SK-N-SH (cell line): ENCODE measurements around the gene OAF. TPM values are rescaled to one million over a fixed set of nuclear protein-coding genes. Genes with fewer than 3 reads are reported as not detected.

Experiments
- CTCF ChIA-PET: fragments of 300-600, 350-600 bp; formaldehyde crosslinking; extraction: SDS; loops from one replicate; lab custom pipeline; 2021; lab: Yijun Ruan, JAX
- POLR2A ChIA-PET: fragments of 350-600 bp; sonication (Branson Sonifier 250); formaldehyde crosslinking; extraction: SDS; loops from one replicate; lab custom pipeline; 2020; ENCODE audit warnings: antibody characterized with exemption, inconsistent platforms; lab: Yijun Ruan, JAX
- DNase-seq: peaks from one replicate; pipeline ENCODE4 v3.0.0; 2012
- H2AFZ ChIP-seq: fragments of 200-600 bp; sonication (generic); 2 replicates; pipeline ENCODE4 v1.8.1; 2016; ENCODE audit warnings: antibody characterized with exemption, mild to moderate bottlenecking, low read depth
- H3F3A ChIP-seq: fragments of 200-600 bp; sonication (generic); replicated peaks from 2 replicates; pipeline ENCODE3; 2016; ENCODE audit warnings: antibody characterized with exemption, mild to moderate bottlenecking; ENCODE audit not compliant: insufficient read depth
- H3K27ac ChIP-seq, 2 experiments: fragments of 200-500 bp in 1 of 2; fragments of 200-600 bp in 1 of 2; sonication (Bioruptor generic) in 1 of 2; sonication (generic), shearing (Covaris generic) in 1 of 2; 2 replicates each; pipeline versions ENCODE4 v1.5.1 to v1.6.1; 2014 to 2016; ENCODE audit warnings: low read depth in 2 of 2, inconsistent platforms in 1 of 2, low read length in 1 of 2, mild to moderate bottlenecking in 1 of 2, mixed read lengths in 1 of 2
- H3K27me3 ChIP-seq: fragments of 200-600 bp; sonication (generic), shearing (Covaris generic); 2 replicates; pipeline ENCODE4 v1.6.1; 2016; ENCODE audit warnings: mixed run types; ENCODE audit not compliant: insufficient read depth
- H3K36me3 ChIP-seq, 2 experiments: fragments of 200-500 bp in 1 of 2; fragments of 200-600 bp in 1 of 2; sonication (Bioruptor generic) in 1 of 2; sonication (generic) in 1 of 2; replicated peaks in 1 of 2; 2 replicates each; pipeline versions ENCODE3 to v1.5.1; 2014 to 2016; ENCODE audit warnings: low read length in 1 of 2, mild to moderate bottlenecking in 1 of 2; ENCODE audit not compliant: insufficient read depth in 2 of 2, control insufficient read depth in 1 of 2
- H3K4me1 ChIP-seq, 2 experiments: fragments of 200-500 bp in 1 of 2; fragments of 200-600 bp in 1 of 2; sonication (Bioruptor generic) in 1 of 2; sonication (generic), shearing (Covaris generic) in 1 of 2; 2 replicates each; pipeline versions ENCODE4 v1.5.1 to v1.6.1; 2014 to 2016; ENCODE audit warnings: low read depth in 1 of 2, low read length in 1 of 2, mixed run types in 1 of 2; ENCODE audit not compliant: insufficient read depth in 2 of 2, control insufficient read depth in 1 of 2
- H3K4me2 ChIP-seq: fragments of 200-600 bp; sonication (generic), shearing (Covaris generic); 2 replicates; pipeline ENCODE4 v1.6.1; 2017; ENCODE audit warnings: mixed run types
- H3K4me3 ChIP-seq, 2 experiments: fragments of 200-500 bp in 1 of 2; fragments of 200-600 bp in 1 of 2; sonication (Bioruptor generic) in 1 of 2; sonication (generic), shearing (Covaris generic) in 1 of 2; 2 replicates each; pipeline versions ENCODE4 v1.5.1 to v1.8.1; 2014 to 2016; ENCODE audit warnings: low read depth in 2 of 2, inconsistent platforms in 1 of 2, low read length in 1 of 2, mild to moderate bottlenecking in 1 of 2, mixed read lengths in 1 of 2, moderate library complexity in 1 of 2
- H3K79me2 ChIP-seq: fragments of 200-600 bp; sonication (generic); 2 replicates; pipeline ENCODE4 v1.8.1; 2017; ENCODE audit warnings: mild to moderate bottlenecking; ENCODE audit not compliant: insufficient read depth
- H3K9ac ChIP-seq: fragments of 200-600 bp; sonication (generic); 2 replicates; pipeline ENCODE4 v1.6.1; 2017; ENCODE audit warnings: mixed run types
- H3K9me2 ChIP-seq: fragments of 200-600 bp; sonication (generic); 2 replicates; pipeline ENCODE4 v1.6.1; 2017; ENCODE audit warnings: mixed run types
- H3K9me3 ChIP-seq: fragments of 200-600 bp; sonication (generic); 2 replicates; pipeline ENCODE4 v1.6.1; 2017; ENCODE audit warnings: mixed run types, mild to moderate bottlenecking, moderate library complexity
- H4K20me1 ChIP-seq: fragments of 200-600 bp; sonication (generic); 2 replicates; pipeline ENCODE4 v1.6.1; 2017; ENCODE audit warnings: mild to moderate bottlenecking, mixed run types; ENCODE audit not compliant: insufficient read depth
- EP300 ChIP-seq, 2 experiments: IDR thresholded peaks; 2 replicates each; pipeline versions ENCODE4 v1.4.0 to v1.6.1; 2012; ENCODE audit warnings: borderline replicate concordance in 1 of 2, low read depth in 1 of 2, low read length in 1 of 2
- EZH2phosphoT487 ChIP-seq: fragments of 200-600 bp; sonication (generic); IDR thresholded peaks from 2 replicates; pipeline ENCODE4 v1.6.1; 2017; ENCODE audit warnings: low read depth, mixed run types, mild to moderate bottlenecking, antibody characterized with exemption, moderate library complexity, borderline replicate concordance
- FOXJ3 ChIP-seq: sonication (generic); formaldehyde crosslinking; IDR thresholded peaks from 2 replicates; pipeline ENCODE4 v1.5.1; 2020; ENCODE audit warnings: mild to moderate bottlenecking, missing genetic modification reagents
- GABPA ChIP-seq: IDR thresholded peaks from 2 replicates; pipeline ENCODE4 v1.4.0; 2012; ENCODE audit warnings: low read depth, mild to moderate bottlenecking
- GATA2 ChIP-seq: sonication (generic); formaldehyde crosslinking; IDR thresholded peaks from 2 replicates; pipeline ENCODE4 v1.5.0; 2020; ENCODE audit warnings: mild to moderate bottlenecking, missing genetic modification reagents
- IRF3 ChIP-seq: fragments of 150-350 bp; IDR thresholded peaks from 2 replicates; pipeline ENCODE4 v1.6.1; 2016; ENCODE audit warnings: mild to moderate bottlenecking, low read depth, low read length
- NFIC ChIP-seq: IDR thresholded peaks from 2 replicates; pipeline ENCODE4 v1.4.0; 2012; ENCODE audit warnings: borderline replicate concordance
- PBX3 ChIP-seq: IDR thresholded peaks from 2 replicates; pipeline ENCODE4; 2012
- RAD21 ChIP-seq: IDR thresholded peaks from 2 replicates; pipeline ENCODE4 v1.6.1; 2012; ENCODE audit warnings: mild to moderate bottlenecking, low read length
- REST ChIP-seq: IDR thresholded peaks from 2 replicates; pipeline ENCODE4 v1.6.1; 2012; ENCODE audit warnings: mild to moderate bottlenecking, low read depth, low read length, moderate library complexity
- TAF1 ChIP-seq: IDR thresholded peaks from 2 replicates; pipeline ENCODE4 v1.6.1; 2012; ENCODE audit warnings: low read depth, mild to moderate bottlenecking, low read length, moderate library complexity, borderline replicate concordance
- TCF12 ChIP-seq: IDR thresholded peaks from 2 replicates; pipeline ENCODE4 v1.4.0; 2012
- YY1 ChIP-seq: IDR thresholded peaks from 2 replicates; pipeline ENCODE4 v1.4.0; 2012; ENCODE audit warnings: low read depth, mild to moderate bottlenecking
- ZBTB33 ChIP-seq: IDR thresholded peaks from 2 replicates; pipeline ENCODE4 v1.4.0; 2012; ENCODE audit warnings: low read depth, borderline replicate concordance
- WGBS: methylation state at CpG from one replicate; pipeline ENCODE4 v1.1.6; 2017; ENCODE audit warnings: low lambda C conversion rate; 5-methylcytosine and 5-hydroxymethylcytosine counted together
- polyA plus RNA-seq, 3 experiments: library from polyadenylated mRNA; depleted of rRNA; stranded (reverse); fragments of >200 nt; gene quantifications; 2 replicates each; pipeline ENCODE4 v1.2.3, GENCODE V29; 2012

Gene OAF
- polyA plus RNA-seq, 1 of the 3 experiments (the other 2 are of a cell fraction): 28.0 TPM

- TF ChIP-seq EZH2phosphoT487 (no peak), PBX3 (no peak), IRF3 (no peak), TCF12 (no peak), TAF1 (no peak), NFIC (no peak), EP300 (IDR thresholded peaks at IDR 0.05; ENCODE audit: borderline replicate concordance in 1 of 2, low read depth in 1 of 2, low read length in 1 of 2) (no peak), YY1 (no peak), GABPA (no peak), REST (no peak), GATA2 (no peak), RAD21 (no peak), FOXJ3 (CRISPR knock-in tag) (no peak), ZBTB33 (no peak)
- H3K27me3 ChIP-seq: peaks cover 31% of the 10 kb centered on the region
Observed at GRCh38 chr11:120241277-120241676, 30.4 kb downstream of the OAF start.

More at GRCh38 chr11:120241277-120241676, 30.4 kb downstream of the OAF start:
- Histone ChIP-seq H3K36me3 (no peaks in the 10 kb centered on the region), H3F3A (no peaks in the 10 kb centered on the region), H3K9ac (no peak overlapping the region), H2AFZ (no peak overlapping the region), H3K9me3 (no peaks in the 10 kb centered on the region), H3K4me3 (no peak overlapping the region), H3K4me1 (peaks cover 0 to 3% of the 10 kb centered on the region in 2 experiments; a peak in 1 of 4 replicates), H4K20me1 (no peaks in the 10 kb centered on the region), H3K79me2 (no peaks in the 10 kb centered on the region), H3K4me2 (no peak overlapping the region), H3K9me2 (no peaks in the 10 kb centered on the region), H3K27ac (no peak overlapping the region)
- 79% methylated on average over 3 of the region's 7 CpGs for WGBS
- no peak for DNase-seq
- CTCF ChIA-PET: interaction anchor here (2.0 to 13.2 kb wide), 2 partner anchors 39 to 60 kb away, joined by 5 to 143 read pairs; no protein-coding TSS in a partner anchor
- POLR2A ChIA-PET: no interaction called here
